ENCODE data around the gene EFHC2.
"Not testable (repeated sequence)": the region's sequence is repeated elsewhere in the genome, so short reads cannot be mapped to it uniquely, and the experiment has no call there.

Gene EFHC2

GRCh38 chrX:44260609-44261008 lies 82.9 kb downstream of the EFHC2 start:
- in situ Hi-C loops (cut with MboI; ENCODE audit: low sequenced_read_pairs, unreplicated experiment), result no loop called here
- TF ChIP-seq, protein P1, sequence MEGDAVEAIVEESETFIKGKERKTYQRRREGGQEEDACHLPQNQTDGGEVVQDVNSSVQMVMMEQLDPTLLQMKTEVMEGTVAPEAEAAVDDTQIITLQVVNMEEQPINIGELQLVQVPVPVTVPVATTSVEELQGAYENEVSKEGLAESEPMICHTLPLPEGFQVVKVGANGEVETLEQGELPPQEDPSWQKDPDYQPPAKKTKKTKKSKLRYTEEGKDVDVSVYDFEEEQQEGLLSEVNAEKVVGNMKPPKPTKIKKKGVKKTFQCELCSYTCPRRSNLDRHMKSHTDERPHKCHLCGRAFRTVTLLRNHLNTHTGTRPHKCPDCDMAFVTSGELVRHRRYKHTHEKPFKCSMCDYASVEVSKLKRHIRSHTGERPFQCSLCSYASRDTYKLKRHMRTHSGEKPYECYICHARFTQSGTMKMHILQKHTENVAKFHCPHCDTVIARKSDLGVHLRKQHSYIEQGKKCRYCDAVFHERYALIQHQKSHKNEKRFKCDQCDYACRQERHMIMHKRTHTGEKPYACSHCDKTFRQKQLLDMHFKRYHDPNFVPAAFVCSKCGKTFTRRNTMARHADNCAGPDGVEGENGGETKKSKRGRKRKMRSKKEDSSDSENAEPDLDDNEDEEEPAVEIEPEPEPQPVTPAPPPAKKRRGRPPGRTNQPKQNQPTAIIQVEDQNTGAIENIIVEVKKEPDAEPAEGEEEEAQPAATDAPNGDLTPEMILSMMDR (IDR thresholded peaks at IDR 0.05; ENCODE audit: borderline replicate concordance, control extremely low read depth, extremely low read depth, insufficient read depth, missing control alignments), result no peak
- no peak for DNase-seq (ENCODE audit: low spot score)

DNA sequence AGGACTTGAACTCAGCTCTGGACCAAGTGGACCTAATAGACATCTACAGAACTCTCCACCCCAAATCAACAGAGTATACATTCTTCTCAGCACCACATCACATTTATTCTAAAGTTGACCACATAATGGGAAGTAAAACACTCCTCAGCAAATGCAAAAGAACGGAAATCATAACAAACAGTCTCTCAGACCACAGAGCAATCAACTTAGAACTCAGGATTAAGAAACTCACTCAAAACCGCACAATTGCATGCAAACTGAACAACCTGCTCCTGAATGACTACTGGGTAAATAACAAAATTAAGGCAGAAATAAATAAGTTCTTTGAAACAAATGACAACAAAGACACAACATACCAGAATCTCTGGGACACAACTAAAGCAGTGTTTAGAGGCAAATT lies 87.7 kb downstream of the EFHC2 start:
- DNase-seq (ENCODE audit: low spot score); in situ Hi-C loops (cut with MboI; ENCODE audit: low sequenced_read_pairs, unreplicated experiment): not testable (repeated sequence)

DNA sequence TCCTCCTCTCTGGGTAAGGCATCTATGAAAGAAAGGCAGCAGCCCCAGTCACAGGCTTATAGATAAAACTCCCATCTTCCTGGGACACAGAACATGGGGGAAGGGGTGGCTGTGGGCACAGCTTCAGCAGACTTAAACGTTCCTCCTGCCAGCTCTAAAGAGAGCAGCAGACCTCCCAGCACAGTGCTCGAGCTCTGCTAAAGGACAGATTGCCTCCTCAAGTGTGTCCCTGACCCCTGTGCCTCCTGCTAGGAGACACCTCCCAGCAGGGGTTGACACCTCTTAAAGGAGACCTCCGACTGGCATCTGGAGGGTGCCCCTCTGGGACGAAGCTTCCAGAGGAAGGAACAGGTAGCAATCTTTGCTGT lies 89.9 kb downstream of the EFHC2 start:
- DNase-seq (ENCODE audit: low spot score), result no peak
- in situ Hi-C loops (cut with MboI; ENCODE audit: low sequenced_read_pairs, unreplicated experiment), result no loop called here
- TF ChIP-seq, protein P1 (IDR thresholded peaks at IDR 0.05; ENCODE audit: borderline replicate concordance, control extremely low read depth, extremely low read depth, insufficient read depth, missing control alignments), result no peak

GRCh38 chrX:44252688-44253574 lies 90.5 kb downstream of the EFHC2 start:
- in situ Hi-C loops (cut with MboI; ENCODE audit: low sequenced_read_pairs, unreplicated experiment); DNase-seq (ENCODE audit: low spot score): not testable (repeated sequence)

DNA sequence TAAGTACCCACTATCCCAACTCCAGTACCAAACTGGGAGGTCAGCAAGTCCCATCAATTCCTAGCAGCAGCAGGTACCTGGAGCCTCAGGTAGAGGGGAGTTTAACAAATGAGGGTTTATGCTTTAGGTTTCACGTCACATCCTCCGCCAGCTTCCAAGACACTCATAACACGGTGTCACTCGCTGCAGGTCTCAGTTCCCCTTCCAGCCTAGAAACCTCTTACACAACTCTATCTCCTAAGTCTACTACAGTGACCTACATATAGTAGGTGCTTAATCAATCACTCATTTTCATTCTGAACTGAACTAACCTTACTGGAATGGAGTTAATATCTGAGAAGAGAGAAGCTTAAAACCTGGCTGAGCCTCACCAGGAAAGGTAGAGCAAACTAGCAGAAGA lies 96.0 kb downstream of the EFHC2 start:
- no peak for DNase-seq (ENCODE audit: low spot score)
- TF ChIP-seq, protein P1 (IDR thresholded peaks at IDR 0.05; ENCODE audit: borderline replicate concordance, control extremely low read depth, extremely low read depth, insufficient read depth, missing control alignments), result no peak
- in situ Hi-C loops (cut with MboI; ENCODE audit: low sequenced_read_pairs, unreplicated experiment), result no loop called here

DNA sequence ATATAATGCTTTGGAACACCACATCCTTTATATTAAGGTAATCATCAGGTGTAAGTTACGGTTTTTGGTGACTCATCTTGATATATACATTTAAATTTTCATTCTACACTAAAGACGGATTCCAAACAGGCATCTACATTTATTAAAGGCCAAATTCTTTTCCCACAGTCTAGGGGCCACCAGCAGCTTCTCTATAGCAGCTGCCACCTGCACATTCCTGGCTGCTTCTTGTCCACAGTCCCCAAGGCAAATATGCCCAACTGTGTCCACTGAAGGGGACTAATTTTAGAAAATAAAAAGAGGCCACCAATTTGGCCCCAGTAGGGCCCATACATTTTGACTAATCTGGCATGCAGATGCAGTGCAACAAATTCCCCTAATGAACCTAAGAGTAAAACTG lies 96.6 kb downstream of the EFHC2 start:
- no peak for DNase-seq (ENCODE audit: low spot score)
- in situ Hi-C loops (cut with MboI; ENCODE audit: low sequenced_read_pairs, unreplicated experiment), result no loop called here
- TF ChIP-seq, protein P1 (IDR thresholded peaks at IDR 0.05; ENCODE audit: borderline replicate concordance, control extremely low read depth, extremely low read depth, insufficient read depth, missing control alignments), result no peak

GRCh38 chrX:44245733-44246132 lies 97.7 kb downstream of the EFHC2 start:
- DNase-seq (ENCODE audit: low spot score), result no peak
- in situ Hi-C loops (cut with MboI; ENCODE audit: low sequenced_read_pairs, unreplicated experiment), result no loop called here
- TF ChIP-seq, protein P1 (IDR thresholded peaks at IDR 0.05; ENCODE audit: borderline replicate concordance, control extremely low read depth, extremely low read depth, insufficient read depth, missing control alignments), result no peak

Data from GM13976 (cell line).